ENCODE measurements around the gene ZFP57. TPM values are rescaled to one million over a fixed set of nuclear protein-coding genes. Genes with fewer than 3 reads are reported as not detected.
A peak's percentile ranks its signal among the peaks of the same experiment; 100 is the strongest.
"Not testable (repeated sequence)": the region's sequence is repeated elsewhere in the genome, so short reads cannot be mapped to it uniquely, and the experiment has no call there.

The ZFP57 gene
- total RNA-seq, 1 donor from 2014 or later = 1.6 TPM

- DNase-seq (ENCODE audit: low read depth) = peak; percentile 75
- FAIRE-seq = no peak
- no peak overlapping the region for H3K4me3 ChIP-seq (ENCODE audit: low read depth, low read length)
- no peak for TF ChIP-seq CTCF (IDR thresholded peaks at IDR 0.05; ENCODE audit: insufficient read depth, low read length, severe bottlenecking)
- no peaks in the 10 kb centered on the region for H3K36me3 ChIP-seq (ENCODE audit: control insufficient read depth, insufficient read depth, low read length)
- H3K27me3 ChIP-seq (ENCODE audit: control insufficient read depth, insufficient read depth, low read length) = peaks cover 3% of the 10 kb centered on the region
These were observed 5.4 kb downstream of the ZFP57 start for GRCh38 chr6:29675561-29675960.

GRCh38 chr6:29674008-29674407, 6.9 kb downstream of the ZFP57 start:
- H3K36me3 ChIP-seq (ENCODE audit: control insufficient read depth, insufficient read depth, low read length) = no peaks in the 10 kb centered on the region
- FAIRE-seq (no peak), DNase-seq (ENCODE audit: low read depth) (no peak)
- no peak overlapping the region for H3K4me3 ChIP-seq (ENCODE audit: low read depth, low read length)
- no peak for TF ChIP-seq CTCF (IDR thresholded peaks at IDR 0.05; ENCODE audit: insufficient read depth, low read length, severe bottlenecking)
- H3K27me3 ChIP-seq (ENCODE audit: control insufficient read depth, insufficient read depth, low read length) = peaks cover 3% of the 10 kb centered on the region

- DNase-seq (ENCODE audit: low read depth) = no peak
- TF ChIP-seq CTCF (IDR thresholded peaks at IDR 0.05; ENCODE audit: insufficient read depth, low read length, severe bottlenecking) = no peak
- H3K36me3 ChIP-seq (ENCODE audit: control insufficient read depth, insufficient read depth, low read length) = no peaks in the 10 kb centered on the region
- H3K27me3 ChIP-seq (ENCODE audit: control insufficient read depth, insufficient read depth, low read length) = peaks cover 3% of the 10 kb centered on the region
- no peak for FAIRE-seq
- H3K4me3 ChIP-seq (ENCODE audit: low read depth, low read length) = no peak overlapping the region
These were observed 7.8 kb downstream of the ZFP57 start for GRCh38 chr6:29673161-29673560.

GRCh38 chr6:29672116-29672515, 8.8 kb downstream of the ZFP57 start:
- not testable (repeated sequence) for DNase-seq (ENCODE audit: low read depth); FAIRE-seq; H3K4me3 ChIP-seq (ENCODE audit: low read depth, low read length); H3K36me3 ChIP-seq (ENCODE audit: control insufficient read depth, insufficient read depth, low read length); H3K27me3 ChIP-seq (ENCODE audit: control insufficient read depth, insufficient read depth, low read length)

GRCh38 chr6:29671026-29671425, 9.9 kb downstream of the ZFP57 start:
- FAIRE-seq (no peak), DNase-seq (ENCODE audit: low read depth) (no peak)
- no peak for TF ChIP-seq CTCF (IDR thresholded peaks at IDR 0.05; ENCODE audit: insufficient read depth, low read length, severe bottlenecking)
- peaks cover 3% of the 10 kb centered on the region for H3K27me3 ChIP-seq (ENCODE audit: control insufficient read depth, insufficient read depth, low read length)
- H3K4me3 ChIP-seq (ENCODE audit: low read depth, low read length) = no peak overlapping the region
- no peaks in the 10 kb centered on the region for H3K36me3 ChIP-seq (ENCODE audit: control insufficient read depth, insufficient read depth, low read length)

GRCh38 chr6:29667158-29667557, 13.8 kb downstream of the ZFP57 start:
- Histone ChIP-seq H3K27me3 (ENCODE audit: control insufficient read depth, insufficient read depth, low read length) (peaks cover 3% of the 10 kb centered on the region), H3K36me3 (ENCODE audit: control insufficient read depth, insufficient read depth, low read length) (no peaks in the 10 kb centered on the region), H3K4me3 (ENCODE audit: low read depth, low read length) (no peak overlapping the region)
- no peak for FAIRE-seq
- TF ChIP-seq CTCF (IDR thresholded peaks at IDR 0.05; ENCODE audit: insufficient read depth, low read length, severe bottlenecking) = no peak
- DNase-seq (ENCODE audit: low read depth) = no peak
